Cardiac septum (tissue), 1 donor: ENCODE measurements around the gene CHMP2A. TPM values are rescaled to one million over a fixed set of nuclear protein-coding genes. Genes with fewer than 3 reads are reported as not detected.
"Not testable (repeated sequence)": the region's sequence is repeated elsewhere in the genome, so short reads cannot be mapped to it uniquely, and the experiment has no call there.

ENCODE experiments used
- DNase-seq: peaks from one replicate; pipeline ENCODE4 v3.0.0-alpha.2; 2020; ENCODE audit warnings: low spot score
- intact Hi-C: fragments of 100-400 bp; cut with DNase I; formaldehyde crosslinking; loops from one replicate; pipeline ENCODE4 v1.14.0; 2022
- microRNA-seq: library from miRNA; unstranded; fragments of <30 nt; microRNA quantifications from one replicate; pipeline ENCODE4 v1.2.0, GENCODE V29; 2020
- total RNA-seq: library from RNA; stranded (reverse); fragmentation: NEBNext Ultra II Directional; extraction: Animal tissue kit (Norgen Biotek cat#: 25700); gene quantifications from one replicate; pipeline ENCODE4 v1.2.1, GENCODE V29; 2021
- donor health status: DM: no; HTN: no; CAD: no.

CHMP2A gene
- total RNA-seq, 1 donor from 2014 or later: 138 TPM

DNA sequence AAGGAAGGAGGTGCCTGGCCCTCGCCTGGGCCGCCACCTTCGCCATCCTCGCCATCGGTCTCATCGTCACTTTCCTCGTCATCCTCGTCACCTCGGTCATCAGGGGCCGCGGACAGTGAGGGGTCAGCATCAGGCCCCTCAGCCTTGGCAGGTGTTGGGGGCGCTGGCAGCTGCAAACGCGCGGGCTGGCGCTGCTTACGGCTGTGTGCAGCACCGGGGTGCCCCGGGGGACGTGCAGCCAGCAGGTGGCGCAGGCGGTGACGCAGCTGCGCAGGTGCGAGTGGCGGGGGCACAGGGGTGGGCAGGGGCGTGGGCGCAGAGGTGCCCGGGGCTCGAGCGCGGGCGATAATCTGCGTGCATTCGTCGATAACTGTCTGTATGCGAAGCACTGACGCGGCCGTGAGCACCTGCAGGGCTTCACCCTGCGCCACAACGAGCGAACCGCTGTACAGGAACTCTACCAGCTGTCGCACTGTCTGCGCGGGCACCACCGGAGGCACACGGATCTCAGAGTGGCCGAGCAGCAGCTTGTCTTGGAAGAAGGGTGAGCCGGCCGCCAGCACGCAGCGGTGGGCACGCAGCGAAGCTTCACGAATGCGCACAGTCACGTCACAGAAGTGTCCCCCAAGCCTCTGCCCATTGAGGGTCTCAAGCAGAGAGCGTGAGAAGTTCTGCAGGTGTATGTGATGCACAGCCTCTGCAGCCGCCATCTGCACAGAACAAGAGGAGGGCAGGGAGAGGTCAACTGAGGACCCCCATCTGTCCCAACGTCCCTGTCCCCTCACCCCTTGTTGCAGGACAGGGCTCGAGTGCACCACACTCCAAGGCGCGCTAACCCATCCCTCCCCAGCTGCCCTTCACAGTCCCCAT lies 37.7 kb downstream of the CHMP2A start:
- intact Hi-C loops: no loop called here
- DNase-seq: no peak

DNA sequence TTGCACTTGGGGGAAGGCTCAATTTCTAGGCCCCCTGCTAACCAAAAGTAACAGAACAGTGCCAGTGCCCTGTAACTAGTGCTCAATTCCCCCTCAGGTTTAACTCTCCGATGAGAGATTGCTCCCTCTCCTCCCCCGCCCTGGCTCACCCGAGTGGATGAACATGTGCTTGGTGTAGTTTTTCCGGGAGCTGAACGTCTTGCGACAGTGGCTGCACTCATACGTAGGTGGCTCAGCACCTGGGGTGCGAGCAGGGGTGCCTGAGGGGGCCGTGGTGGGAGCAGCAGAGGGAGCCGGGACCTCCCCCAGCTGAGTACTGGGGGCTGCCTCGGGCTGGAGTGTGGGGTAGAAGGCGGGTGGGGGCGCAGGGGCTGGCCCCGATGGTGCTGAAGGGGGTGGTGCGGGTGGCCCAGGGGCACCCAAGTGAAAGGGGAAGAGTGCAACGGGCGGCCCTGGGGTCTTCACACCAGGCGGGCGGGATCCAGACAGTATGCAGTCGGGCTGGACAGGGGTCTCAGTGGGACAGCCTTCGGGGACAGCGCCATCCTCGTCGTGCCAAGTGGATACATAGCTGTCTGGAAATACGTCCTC lies 38.6 kb downstream of the CHMP2A start:
- intact Hi-C loops: no loop called here
- no peak for DNase-seq

DNA sequence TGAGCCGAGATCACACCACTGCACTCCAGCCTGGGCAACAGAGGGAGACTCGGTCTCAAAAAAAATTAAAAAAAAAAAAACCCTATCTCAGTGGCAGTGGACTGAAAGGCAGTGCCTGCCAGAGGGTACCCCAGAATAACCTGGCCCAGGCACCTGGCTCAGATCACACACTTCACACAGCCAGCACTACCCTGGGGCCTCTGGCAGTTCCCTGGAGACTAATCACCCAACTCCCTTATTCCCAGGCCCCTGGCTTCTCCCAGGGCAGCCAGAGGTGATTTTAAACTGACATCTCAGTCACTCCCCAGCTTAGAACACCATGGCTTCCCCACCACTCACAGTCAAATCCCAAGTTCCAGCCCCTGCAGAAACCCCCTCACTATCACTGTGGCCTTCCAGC lies 39.6 kb downstream of the CHMP2A start:
- intact Hi-C loops: no loop called here
- no peak for DNase-seq

DNA sequence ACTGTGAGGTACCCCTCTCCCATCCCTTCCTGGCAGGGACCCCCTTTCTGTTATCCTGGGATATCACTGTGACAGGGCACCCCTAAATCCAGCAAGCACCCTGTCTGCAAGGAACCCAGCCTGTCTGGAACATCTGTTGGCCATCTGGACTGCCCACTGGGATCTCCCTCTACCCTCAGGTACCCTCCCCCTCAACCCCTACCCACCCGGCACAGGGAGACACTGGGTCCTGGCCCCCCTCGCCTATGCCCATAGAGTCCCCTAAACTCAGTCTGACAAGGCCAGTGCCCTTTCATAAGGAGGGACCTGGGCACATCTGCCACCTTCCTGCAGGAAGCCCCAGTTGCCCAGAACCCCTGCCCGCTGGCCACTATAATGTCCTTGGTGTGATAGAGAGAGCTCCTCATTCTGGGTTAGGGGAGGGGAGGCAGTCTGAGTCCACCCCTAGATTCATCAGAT lies 40.3 kb downstream of the CHMP2A start:
- DNase-seq: no peak
- intact Hi-C loops: no loop called here

DNA sequence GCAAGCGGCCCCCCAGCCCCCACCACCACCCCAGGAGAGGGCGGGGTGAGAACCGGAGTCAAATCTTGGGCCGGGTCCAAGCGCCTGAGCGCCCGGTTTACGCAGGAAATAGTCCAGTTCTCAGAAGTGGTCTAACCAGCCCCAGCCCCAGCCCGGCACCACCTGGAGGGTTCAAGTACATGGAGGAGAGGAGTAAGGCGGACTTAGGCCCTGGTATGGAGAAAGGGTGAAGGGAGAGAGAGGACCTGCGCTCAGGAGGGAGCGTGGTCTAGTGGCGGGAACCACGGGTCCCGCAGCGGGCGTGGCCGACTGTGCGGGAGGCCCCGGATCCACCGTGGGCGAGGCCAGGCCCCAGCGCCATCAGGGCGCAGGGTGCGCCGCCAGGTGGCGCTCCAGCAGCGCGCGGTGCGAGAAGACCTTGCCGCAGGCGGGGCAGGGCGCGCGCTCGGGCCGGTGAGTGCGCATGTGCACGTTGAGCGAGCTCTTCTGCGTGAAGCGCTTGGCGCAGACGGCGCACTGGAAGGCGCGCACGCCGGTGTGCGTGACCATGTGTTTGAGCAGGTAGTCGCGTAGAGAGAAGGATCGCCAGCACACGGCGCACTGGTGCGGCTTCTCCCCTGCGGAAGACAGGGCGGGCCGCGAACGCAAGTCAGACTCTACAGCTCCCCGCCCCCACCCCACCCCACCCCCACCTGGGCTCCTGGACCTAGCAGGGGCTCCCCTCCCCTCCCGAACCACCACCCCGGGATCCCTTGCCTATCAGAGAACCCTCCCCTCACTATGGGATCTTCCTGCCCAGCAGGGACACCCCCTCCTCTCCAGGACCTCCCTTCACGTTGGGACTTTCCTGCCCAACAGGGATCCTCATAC lies 41.0 kb downstream of the CHMP2A start:
- intact Hi-C loops: no loop called here
- DNase-seq: peak; percentile 94

DNA sequence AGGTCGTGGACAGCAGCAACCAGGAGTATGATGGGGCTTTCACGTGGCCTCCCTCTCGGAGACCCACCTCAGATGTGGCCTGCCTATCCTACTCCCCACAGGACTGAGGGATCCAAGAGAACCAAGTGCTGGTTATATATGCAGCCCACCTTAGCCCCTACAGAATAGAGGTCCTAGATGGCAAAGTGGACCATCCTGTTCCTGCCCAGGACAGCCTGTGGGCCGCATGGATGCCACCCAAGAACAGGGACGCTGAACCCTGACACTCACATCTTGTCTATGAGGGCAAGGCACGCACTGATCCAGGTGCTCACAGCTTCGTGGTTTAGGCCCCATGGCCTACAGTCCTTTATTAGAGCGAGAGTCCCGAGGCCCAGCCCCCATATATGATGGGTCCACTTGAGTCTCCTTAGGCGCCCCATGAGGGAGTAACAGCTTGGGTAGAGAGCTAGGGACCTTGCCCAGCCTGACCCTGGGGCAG lies 41.7 kb downstream of the CHMP2A start:
- no peak for DNase-seq
- intact Hi-C loops: no loop called here

DNA sequence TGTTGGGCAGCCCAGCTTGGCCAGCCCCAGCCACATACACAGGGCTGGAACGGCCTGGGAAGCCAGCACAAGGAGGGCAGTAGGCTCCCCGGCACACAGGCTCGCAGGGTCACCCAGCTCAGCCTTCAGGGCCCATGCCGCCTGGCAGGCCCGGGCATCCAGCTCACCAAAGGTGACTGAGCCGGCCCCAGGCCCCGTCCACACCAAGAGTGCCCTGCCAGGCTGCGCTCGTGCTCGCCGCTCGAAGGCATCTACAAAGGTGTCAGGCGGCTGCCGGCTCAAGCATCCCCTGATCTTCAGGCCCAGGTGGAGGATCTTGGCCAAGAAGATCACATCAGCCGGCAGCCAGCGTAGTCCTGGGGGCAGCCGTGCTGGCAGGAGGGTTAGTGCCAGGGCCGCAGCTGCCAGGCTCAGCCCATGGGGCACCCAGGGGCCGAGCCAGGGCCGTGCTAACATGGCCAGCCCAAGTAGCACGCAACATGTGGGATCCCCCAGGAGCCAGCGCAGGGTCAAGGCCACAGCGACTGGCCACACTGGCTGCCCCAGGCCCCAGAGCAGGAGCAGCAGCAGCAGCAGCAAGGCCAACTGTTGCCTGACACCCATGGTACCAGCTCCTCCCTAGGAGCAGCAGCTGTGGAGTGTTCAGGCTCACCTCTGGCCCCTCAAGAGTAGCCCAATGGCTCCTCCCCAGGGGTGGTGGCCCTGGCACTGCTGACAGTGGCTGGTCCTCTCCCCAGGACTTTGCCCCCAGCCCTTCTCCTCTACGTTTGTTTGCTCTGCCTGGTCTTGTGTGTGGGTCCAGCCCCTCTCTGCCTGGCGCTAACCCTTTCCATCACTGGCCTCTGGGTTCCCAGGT lies 43.3 kb downstream of the CHMP2A start, which contains the start of gene SLC27A5:
SLC27A5 (minus strand) TSS at position 640 of the 856 bp plus-strand sequence; CDS start at position 603, 37 bp downstream.
- intact Hi-C loops: no loop called here
- DNase-seq: no peak

DNA sequence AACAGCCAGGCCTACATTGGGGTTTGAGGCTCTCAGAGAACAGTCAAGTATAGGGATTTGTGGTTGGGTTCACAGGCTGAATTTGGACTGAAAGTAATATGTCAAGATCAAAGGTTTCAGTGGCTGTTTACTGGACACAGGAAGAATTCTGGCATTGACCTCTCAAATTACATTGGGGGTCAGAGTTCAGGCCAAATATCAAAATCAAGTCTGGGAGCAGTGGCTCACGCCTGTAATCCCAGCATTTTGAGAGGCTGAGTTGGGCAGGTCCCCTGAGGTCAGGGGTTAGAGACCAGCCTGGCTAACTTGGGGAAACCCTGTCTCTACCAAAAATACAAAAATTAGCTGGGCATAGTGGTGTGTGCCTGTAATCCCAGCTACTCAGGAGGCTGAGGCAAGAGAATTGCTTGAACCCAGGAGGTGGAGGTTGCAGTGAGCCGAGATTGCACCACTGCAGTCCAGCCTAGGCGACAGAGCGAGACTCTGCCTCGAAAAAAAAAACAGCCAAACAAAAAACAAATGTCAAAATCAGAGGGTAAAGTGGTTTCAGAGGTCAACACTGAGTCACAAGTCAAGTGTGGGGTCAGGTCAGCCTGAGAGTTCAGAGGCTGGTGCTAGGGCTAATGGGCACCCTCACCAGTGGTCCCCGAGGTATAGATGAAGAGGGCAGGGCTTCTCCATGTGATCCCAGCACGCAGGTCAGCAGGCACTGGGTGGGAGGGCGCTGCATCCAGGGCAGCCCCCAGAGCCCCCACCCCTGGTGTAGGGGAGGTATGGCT lies 44.6 kb downstream of the CHMP2A start:
- intact Hi-C loops: no loop called here
- no peak for DNase-seq

DNA sequence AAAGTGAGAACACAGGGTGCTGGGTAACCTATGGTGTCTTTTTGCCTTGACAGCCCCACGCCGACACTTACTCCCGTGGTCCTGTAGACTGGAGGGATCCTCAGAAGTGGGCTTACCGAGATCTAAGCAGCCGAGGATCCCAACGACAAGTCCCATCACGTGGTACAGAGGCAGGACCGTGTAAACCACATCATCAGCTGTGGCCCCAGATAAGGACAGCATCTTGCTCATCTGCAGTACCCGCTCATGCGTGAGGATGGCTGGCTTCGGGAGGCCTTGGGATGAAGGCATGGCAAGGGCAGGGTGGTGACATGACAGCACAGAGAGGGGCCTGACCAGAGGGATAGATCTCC lies 45.2 kb downstream of the CHMP2A start:
- no peak for DNase-seq
- intact Hi-C loops: no loop called here

DNA sequence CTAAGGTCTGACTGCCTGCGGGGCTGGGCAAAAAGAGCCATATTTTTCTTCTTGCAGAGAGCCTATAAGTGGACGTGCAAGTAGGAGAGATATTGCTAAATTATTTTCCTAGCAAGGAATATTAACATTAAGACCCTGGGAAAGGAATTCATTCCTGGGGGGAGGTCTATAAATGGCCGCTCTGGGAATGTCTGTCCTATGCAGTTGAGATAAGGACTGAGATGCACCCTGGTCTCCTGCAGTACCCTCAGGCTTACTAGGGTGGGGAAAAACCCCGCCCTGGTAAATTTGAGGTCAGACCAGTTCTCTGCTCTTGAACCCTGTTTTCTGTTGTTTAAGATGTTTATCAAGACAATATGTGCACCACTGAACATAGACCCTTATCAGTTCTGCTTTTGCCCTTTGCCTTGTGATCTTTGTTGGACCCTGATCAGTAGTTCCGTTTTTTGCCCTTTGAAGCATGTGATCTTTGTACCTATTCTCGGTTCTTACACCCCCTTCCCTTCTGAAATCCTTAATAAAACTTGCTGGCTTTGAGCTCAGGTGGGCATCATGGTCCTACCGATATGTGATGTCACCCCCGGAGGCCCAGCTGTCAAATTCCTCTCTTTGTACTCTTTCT lies 47.2 kb downstream of the CHMP2A start:
- DNase-seq, intact Hi-C loops: not testable (repeated sequence)

Small RNAs within 50 kb of the gene (microRNA-seq; reads per million reads assigned to microRNA genes)
- gene MIR6807: not detected

Other genes with a start within 250 kb of the CHMP2A start
- 17.1 TPM for gene ERVK3-1, start 249.7 kb downstream of the CHMP2A start, total RNA-seq
- gene ZSCAN22, start 228.1 kb downstream of the CHMP2A start, total RNA-seq: 2.1 TPM
- 5.2 TPM for gene A1BG, start 201.6 kb downstream of the CHMP2A start, total RNA-seq
- 0.40 TPM for gene ZNF497, start 192.4 kb downstream of the CHMP2A start, total RNA-seq
- gene ZNF837, start 174.1 kb downstream of the CHMP2A start, total RNA-seq: 0.54 TPM
- gene RPS5, start 167.8 kb downstream of the CHMP2A start, total RNA-seq: 394 TPM
- not detected for gene RNF225, start 159.4 kb downstream of the CHMP2A start, total RNA-seq
- 19.8 TPM for gene ZNF584, start 146.5 kb downstream of the CHMP2A start, total RNA-seq
- gene ZNF132, start 115.0 kb downstream of the CHMP2A start, total RNA-seq: 5.4 TPM
- gene ZNF324B, start 103.5 kb downstream of the CHMP2A start, total RNA-seq: 3.7 TPM
- 5.1 TPM for gene ZNF324, start 88.0 kb downstream of the CHMP2A start, total RNA-seq
- gene ZNF446, start 78.8 kb downstream of the CHMP2A start, total RNA-seq: 5.8 TPM
- gene SLC27A5, start 43.1 kb downstream of the CHMP2A start, total RNA-seq: 2.0 TPM
- 13.8 TPM for gene ZBTB45, start 35.3 kb downstream of the CHMP2A start, total RNA-seq
- 140 TPM for gene TRIM28, start 11.0 kb downstream of the CHMP2A start, total RNA-seq
- 111 TPM for gene UBE2M, start 3.5 kb upstream of the CHMP2A start, total RNA-seq
- gene MZF1, start 18.2 kb upstream of the CHMP2A start, total RNA-seq: 12.4 TPM